ENCODE data around the gene NECTIN4.

NECTIN4 gene

GRCh38 chr1:161127649-161128048 lies 38.3 kb upstream of the NECTIN4 start:
- Histone ChIP-seq H2AFZ (no peak overlapping the region), H3K4me1 (peaks cover 4% of the 10 kb centered on the region), H3K9ac (no peak overlapping the region), H3K27me3 (ENCODE audit: control insufficient read depth, insufficient read depth, low read length) (no peaks in the 10 kb centered on the region), H3K4me3 (ENCODE audit: low read depth, low read length) (no peak overlapping the region), H3K36me3 (ENCODE audit: control insufficient read depth, insufficient read depth, low read length) (no peaks in the 10 kb centered on the region), H3K27ac (no peak overlapping the region), H3K9me3 (ENCODE audit: control insufficient read depth, low read length) (no peaks in the 10 kb centered on the region), H3K79me2 (no peaks in the 10 kb centered on the region), H3K4me2 (ENCODE audit: low read length) (no peak overlapping the region)
- TF ChIP-seq CTCF (IDR thresholded peaks at IDR 0.05): no peak

- H3K9me3 ChIP-seq (ENCODE audit: control insufficient read depth, low read length): no peaks in the 10 kb centered on the region
- no peaks in the 10 kb centered on the region for H3K36me3 ChIP-seq (ENCODE audit: control insufficient read depth, insufficient read depth, low read length)
- H3K27me3 ChIP-seq (ENCODE audit: control insufficient read depth, insufficient read depth, low read length): no peaks in the 10 kb centered on the region
- no peak overlapping the region for H3K4me2 ChIP-seq (ENCODE audit: low read length)
- peaks cover 3% of the 10 kb centered on the region for H3K79me2 ChIP-seq
- no peak overlapping the region for H3K4me3 ChIP-seq (ENCODE audit: low read depth, low read length)
- no peak for TF ChIP-seq CTCF (IDR thresholded peaks at IDR 0.05)
- H3K9ac ChIP-seq: no peak overlapping the region
- H3K27ac ChIP-seq: no peak overlapping the region
- H3K4me1 ChIP-seq: peaks cover 13% of the 10 kb centered on the region
- no peak overlapping the region for H2AFZ ChIP-seq
Measured at GRCh38 chr1:161122967-161123366, 33.6 kb upstream of the NECTIN4 start.

GRCh38 chr1:161121834-161122233 lies 32.5 kb upstream of the NECTIN4 start:
- Histone ChIP-seq H3K27me3 (ENCODE audit: control insufficient read depth, insufficient read depth, low read length) (no peaks in the 10 kb centered on the region), H3K4me1 (peaks cover 13% of the 10 kb centered on the region), H3K9ac (no peak overlapping the region), H3K27ac (no peak overlapping the region), H3K9me3 (ENCODE audit: control insufficient read depth, low read length) (no peaks in the 10 kb centered on the region), H3K4me3 (ENCODE audit: low read depth, low read length) (no peak overlapping the region), H3K79me2 (peaks cover 14% of the 10 kb centered on the region), H3K4me2 (ENCODE audit: low read length) (no peak overlapping the region), H3K36me3 (ENCODE audit: control insufficient read depth, insufficient read depth, low read length) (no peaks in the 10 kb centered on the region), H2AFZ (no peak overlapping the region)
- no peak for TF ChIP-seq CTCF (IDR thresholded peaks at IDR 0.05)

GRCh38 chr1:161121042-161121650 lies 31.8 kb upstream of the NECTIN4 start:
- Histone ChIP-seq H3K4me1 (peaks cover 13% of the 10 kb centered on the region), H3K27ac (no peak overlapping the region), H3K79me2 (peaks cover 19% of the 10 kb centered on the region), H2AFZ (no peak overlapping the region), H3K9me3 (ENCODE audit: control insufficient read depth, low read length) (no peaks in the 10 kb centered on the region), H3K4me2 (ENCODE audit: low read length) (no peak overlapping the region), H3K4me3 (ENCODE audit: low read depth, low read length) (no peak overlapping the region), H3K36me3 (ENCODE audit: control insufficient read depth, insufficient read depth, low read length) (no peaks in the 10 kb centered on the region), H3K9ac (no peak overlapping the region), H3K27me3 (ENCODE audit: control insufficient read depth, insufficient read depth, low read length) (no peaks in the 10 kb centered on the region)
- TF ChIP-seq CTCF (IDR thresholded peaks at IDR 0.05): no peak
